RPMI8226 (cell line): ENCODE data around the gene CATSPER3.
A peak's percentile ranks its signal among the peaks of the same experiment; 100 is the strongest.

Experiments
- DNase-seq: peaks from one replicate; pipeline ENCODE4 v3.0.0-alpha.2; 2015

The CATSPER3 gene

DNA sequence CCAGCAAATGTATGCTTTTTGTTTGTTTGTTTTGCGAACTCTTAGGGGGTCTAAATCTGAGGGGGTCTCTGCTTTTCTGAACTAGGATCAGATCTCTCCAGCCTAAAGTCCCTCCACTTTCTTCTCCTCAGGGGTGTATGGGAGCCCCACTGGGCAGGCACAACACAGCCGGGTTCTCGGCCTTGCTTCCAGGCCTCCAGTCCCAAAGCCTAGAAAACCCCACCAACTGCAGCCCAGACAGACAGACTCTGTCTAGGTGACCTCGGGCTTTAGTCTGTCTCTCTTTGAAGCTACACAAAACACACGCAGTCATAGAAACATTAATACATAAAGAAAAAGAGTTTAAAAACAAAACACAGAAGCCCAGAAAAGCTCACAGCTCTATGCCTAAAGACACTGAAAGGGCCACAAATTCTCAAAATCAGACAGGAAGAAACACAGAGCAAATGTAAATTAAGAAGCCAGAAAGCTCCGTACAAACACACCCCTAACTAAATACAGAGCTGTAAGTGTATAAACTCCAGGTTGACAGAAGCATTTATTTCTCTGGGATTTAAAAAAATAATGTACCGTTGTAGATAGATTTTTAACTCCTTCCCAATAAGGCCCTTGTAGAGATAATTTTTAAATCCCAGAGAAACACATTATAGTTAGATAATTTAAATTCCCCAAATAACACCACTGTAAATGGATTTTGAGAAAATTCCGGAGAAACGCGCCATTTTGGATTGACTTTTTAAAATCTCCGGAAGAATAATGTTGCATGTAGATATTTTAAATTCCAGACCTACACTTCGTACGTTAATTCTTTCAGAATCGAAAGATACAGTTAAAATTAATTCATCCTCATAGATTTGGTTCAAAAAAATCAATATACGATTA, 64.3 kb downstream of the CATSPER3 start:
- no peak for DNase-seq

- no peak for DNase-seq
Observed at GRCh38 chr5:135032695-135032998, 64.9 kb downstream of the CATSPER3 start.

- DNase-seq, result no peak
Observed at GRCh38 chr5:135032999-135033861, 65.5 kb downstream of the CATSPER3 start.

DNA sequence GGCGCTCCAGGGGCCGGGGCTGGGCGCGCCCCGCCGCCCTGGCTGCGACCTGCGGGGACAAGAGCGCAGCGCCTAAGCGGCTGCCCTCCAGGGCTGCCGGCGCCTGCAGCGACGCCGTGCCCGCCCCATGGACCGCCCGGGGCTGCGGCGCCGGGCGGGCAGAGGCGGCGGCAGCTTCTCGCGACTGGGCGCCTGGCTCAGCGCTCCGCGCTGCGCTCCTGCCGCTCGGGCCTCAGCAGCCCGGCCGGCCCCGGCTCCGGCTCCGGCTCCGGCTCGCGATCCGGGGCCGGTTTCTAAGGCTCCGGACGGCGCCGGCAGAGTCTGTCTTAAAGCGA, 66.2 kb downstream of the CATSPER3 start, which contains the start of gene PITX1:
TSS of gene PITX1 (minus strand) at position 328 of the 335 bp plus-strand sequence. CDS start 347 bp downstream, outside the sequence.
- peak; percentile 32 for DNase-seq

DNA sequence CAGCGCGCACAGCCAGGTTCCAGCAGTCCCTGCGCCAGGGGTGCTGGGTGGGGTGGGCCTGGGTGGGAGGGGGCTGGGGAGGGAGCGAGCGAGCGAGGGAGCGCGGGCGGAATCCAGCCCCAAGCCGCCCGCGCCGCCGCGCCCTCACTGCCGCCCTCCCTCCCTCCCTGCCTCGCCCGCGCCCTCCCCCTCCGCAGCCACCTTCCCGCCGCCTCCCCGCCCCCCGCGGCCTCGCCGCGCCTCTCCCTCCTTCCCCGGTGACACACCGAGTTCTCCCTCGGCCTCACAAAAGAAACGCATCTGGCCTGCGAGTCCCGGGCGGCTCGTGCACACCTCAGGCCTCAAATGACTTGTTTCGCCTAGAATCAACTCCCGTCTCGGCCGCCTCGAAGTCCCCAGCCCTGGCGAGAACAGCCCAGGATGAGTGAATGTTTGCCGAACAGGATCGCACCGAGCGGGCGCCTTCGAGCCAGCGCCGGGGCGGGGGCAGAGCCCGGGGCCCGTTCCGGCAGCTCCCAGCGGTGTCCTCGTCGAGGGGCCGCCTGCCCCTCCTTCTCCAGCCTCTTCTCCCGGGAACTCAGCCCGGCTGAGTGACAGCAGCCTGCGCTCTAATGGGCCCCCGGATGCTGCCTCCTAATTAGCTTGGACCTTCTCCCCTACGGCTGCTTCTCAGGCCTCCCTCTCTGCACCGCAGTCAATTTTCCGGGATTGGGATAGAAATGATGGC, 66.7 kb downstream of the CATSPER3 start:
- peak; percentile 55 for DNase-seq

DNA sequence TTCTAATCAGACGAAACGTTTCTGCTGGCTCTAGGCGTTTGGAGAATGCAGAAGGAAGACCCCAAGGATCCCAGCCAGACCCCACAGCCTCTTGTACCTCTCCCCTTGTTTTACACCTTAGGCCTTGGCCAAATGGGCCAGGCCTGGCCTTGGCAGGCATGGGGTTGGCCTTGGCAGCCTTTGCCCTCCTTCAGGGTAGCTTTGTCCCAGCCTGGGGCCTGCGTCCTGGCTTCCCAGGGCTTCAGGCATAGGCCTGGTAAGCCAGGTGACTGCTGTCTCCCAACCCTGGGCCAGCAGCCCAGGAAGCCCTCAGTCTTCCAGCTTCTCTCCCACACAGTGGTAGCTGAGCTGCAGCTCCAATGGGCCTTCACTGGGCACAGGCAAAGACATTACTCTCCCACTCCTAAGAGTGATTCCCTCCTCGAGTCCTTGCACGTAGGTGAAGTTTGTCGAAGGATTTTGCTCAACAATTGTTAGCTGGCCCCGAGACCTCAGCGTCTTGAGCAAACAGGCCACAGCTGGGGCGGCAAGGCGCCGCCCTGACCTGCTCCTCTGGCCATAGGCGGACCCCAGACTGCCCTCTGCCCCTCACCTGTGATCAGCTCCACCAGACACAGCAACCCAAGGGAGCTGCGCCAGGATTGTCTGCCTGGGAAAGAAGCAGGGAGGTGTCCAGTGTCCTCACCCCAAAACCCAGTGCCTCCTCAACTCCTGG, 67.4 kb downstream of the CATSPER3 start:
- no peak for DNase-seq

- DNase-seq, result no peak
Observed at GRCh38 chr5:135035678-135036030, 67.9 kb downstream of the CATSPER3 start.

GRCh38 chr5:135036405-135036804, 68.7 kb downstream of the CATSPER3 start:
- no peak for DNase-seq

- no peak for DNase-seq
Observed at GRCh38 chr5:135037519-135038204, 70.0 kb downstream of the CATSPER3 start.

DNA sequence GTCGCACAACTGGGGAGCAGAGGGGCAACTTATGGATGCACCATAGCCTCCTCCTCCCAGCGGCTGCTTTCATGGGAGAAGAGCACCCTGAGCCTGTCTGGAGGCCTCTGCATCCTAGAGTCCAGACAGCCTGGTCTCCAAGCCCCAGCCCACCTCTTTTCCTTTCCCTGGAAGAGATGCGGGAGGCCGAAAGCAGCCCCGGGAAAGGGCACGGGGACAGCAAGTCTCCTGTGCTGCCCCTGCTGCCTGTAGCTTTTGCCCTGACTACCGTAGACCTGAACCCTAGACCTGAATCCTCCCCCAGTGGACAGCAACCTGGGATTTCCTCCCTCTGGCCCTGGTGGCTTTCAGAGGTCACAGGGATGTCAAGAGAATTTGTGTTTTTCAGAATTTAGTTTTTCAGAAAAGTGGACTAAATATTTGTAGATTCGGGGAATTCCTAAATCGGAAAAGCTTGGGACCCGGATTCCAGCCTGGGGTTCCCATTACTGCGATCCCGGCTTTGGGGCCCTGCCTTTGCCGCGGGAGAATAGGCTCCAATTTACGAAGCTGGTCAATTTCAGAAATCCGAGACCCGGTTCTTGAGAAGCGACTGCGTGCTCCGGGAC, 70.6 kb downstream of the CATSPER3 start:
- DNase-seq, result no peak

GRCh38 chr5:135038813-135039270, 71.1 kb downstream of the CATSPER3 start:
- DNase-seq, result no peak

DNA sequence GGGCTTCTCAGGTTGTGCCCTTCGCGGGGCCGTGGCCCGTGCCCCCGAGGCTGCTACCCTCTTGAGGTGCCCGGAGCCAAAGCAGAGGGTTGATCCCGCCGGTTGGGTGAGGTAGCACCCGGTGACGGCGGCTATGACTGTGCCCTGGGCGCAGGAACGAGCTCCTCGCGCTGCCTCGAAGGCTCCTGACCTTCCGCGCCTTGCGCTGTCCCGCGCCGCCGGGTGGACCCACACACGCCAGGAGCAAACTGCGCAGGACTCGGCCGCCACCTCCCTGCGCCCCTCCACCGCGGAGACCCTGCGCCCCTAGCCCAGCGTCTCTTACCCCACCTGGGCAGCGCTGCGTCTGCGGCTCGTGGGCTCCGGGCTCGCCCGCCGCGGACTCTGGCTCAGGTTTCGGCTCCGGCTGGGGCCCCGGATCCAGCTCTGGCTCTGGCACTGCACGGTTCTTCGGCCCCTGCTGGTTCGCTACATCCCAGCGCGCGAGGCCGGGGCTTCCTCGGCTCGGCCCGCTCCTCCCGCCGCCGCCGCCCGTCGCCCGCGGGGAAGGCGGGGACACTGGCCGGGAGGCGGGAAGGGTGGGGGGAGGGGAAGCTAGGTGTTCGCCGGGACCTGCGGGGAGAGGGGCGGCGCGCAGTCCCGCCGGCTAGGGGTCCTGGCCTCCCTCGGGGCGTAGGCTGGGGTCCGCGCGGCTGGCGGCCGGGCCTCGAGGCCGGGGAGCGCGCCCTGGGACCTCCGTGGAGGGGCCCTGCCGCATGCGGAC, 71.7 kb downstream of the CATSPER3 start:
- DNase-seq, result no peak

- DNase-seq, result no peak
Observed at GRCh38 chr5:135040034-135040332, 72.3 kb downstream of the CATSPER3 start.

DNA sequence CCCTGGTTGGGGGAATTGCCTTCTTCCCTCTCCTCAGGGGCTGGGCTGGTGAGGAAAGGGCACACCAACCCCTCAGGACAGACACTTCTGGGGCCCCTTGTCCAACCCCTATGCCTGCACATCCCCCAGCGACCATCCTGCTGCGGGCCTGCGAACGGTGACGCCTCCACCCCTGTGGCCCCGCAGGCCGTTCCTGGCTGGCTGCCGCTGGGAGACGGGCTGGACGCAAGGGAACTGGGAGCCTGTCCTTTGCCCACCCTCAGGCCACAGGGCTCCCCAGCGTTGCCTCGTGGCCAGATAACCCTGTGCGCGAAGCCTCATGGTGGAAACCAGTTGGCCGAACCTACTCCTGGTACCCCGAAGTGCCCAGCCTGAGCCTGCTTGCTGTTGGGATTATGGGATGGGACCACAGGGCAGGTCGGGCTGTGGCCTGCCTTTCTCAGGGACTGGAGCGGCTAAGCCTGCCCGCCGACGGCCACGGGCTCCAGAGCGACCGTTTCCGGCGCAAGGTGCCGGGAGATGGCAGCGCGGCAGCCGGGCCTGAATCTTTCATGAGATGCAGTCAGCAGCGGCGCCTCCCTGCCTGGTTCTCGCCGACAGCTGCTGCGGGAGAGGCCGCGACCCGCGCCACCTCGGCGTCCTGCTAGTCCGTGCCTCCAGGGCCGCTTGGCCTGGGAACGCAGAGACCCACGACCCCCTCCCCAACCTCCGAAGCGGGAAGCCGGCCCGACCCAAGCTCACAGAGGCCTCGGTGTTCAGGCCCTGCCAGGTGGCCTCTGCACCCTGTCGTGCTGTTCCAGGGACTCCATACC, 72.8 kb downstream of the CATSPER3 start:
- DNase-seq, result no peak

DNA sequence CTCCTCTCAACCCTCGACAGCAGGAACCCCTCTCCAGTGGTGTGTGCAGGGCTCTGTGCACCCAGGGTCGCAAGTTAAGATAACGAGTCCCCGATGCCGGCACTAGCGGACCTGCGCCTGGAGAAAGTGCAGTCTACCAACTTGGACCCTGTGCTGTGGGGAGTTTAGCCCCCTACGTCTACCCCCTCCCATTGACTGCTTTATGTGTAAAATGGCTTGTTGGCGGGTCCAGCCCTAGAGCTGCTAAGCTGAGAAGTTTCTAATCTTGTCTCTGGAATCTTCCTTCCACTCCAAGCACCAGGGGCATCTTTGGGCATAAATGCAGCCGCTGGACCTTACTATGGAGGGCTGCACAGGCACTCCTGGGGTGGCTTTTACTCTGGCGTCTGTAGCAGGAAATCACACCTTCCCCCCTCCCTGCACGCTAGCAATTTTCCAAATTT, 73.5 kb downstream of the CATSPER3 start:
- DNase-seq, result no peak

GRCh38 chr5:135041726-135042125, 74.0 kb downstream of the CATSPER3 start:
- no peak for DNase-seq

DNA sequence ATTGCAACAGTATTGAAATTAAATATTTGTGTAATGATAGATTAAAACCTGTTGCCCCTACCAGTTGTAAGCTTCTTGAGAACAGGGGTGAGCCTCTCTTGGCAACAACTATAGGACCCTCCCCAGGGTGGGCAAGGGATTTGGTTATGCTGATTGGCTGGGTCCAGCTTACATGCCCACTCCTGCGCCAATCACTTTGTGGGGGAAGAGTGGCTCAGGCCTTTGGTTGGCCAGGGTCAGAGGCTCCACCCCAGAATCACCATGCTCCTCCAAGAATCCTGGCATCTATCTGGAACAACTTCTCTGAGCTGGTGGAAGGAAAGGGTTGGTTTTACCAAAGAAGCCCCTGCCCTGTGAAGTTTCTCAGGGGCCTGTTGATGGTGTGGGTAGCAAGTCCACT, 74.9 kb downstream of the CATSPER3 start:
- DNase-seq, result no peak

GRCh38 chr5:135045488-135045887, 77.8 kb downstream of the CATSPER3 start:
- no peak for DNase-seq

DNA sequence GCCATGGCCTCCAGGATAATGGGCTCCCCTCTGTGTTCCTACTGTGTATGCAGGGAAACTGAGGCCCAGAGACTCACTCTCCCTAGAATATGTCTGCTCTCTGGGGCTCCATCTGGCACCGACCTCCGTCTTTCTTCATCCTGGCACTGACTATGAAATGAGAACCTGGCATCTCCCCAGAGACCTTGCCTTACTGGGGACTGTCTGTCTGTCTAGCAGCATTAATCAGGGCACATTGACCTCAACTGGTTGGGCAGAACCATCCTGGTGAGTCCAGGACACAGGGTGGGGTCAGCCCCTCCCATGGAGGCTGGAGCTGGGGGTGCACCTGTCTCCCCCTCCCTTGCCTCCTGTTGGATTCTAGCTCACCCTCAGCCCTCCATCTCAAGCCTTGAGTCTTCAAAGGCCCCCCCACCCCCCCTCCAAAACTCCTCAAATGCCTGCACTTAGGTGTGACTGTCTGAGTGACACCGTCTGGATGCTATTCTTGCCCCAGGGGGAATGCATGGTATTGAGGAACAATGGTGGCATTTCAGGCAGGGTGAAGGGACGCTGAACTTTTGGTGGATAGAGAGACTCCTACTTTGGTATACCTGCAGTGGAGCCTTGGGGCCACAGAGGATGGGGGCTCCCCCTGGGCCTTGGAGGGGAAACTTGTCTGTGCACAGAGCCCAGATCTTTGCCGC, 79.1 kb downstream of the CATSPER3 start:
- no peak for DNase-seq

GRCh38 chr5:135047347-135047695, 79.6 kb downstream of the CATSPER3 start:
- no peak for DNase-seq
